ENCODE results near the gene DLEC1. TPM values are rescaled to one million over a fixed set of nuclear protein-coding genes. Genes with fewer than 3 reads are reported as not detected.

Gene DLEC1
- total RNA-seq, 2 donors from 2014 or later: 0.14 to 0.35 TPM

- H3K4me3 ChIP-seq: no peak overlapping the region
- no peaks in the 10 kb centered on the region for H3K9me3 ChIP-seq
- no peaks in the 10 kb centered on the region for H3K27me3 ChIP-seq (replicated peaks; ENCODE audit: insufficient read depth)
- no peak overlapping the region for H3K27ac ChIP-seq
- TF ChIP-seq, protein P1, sequence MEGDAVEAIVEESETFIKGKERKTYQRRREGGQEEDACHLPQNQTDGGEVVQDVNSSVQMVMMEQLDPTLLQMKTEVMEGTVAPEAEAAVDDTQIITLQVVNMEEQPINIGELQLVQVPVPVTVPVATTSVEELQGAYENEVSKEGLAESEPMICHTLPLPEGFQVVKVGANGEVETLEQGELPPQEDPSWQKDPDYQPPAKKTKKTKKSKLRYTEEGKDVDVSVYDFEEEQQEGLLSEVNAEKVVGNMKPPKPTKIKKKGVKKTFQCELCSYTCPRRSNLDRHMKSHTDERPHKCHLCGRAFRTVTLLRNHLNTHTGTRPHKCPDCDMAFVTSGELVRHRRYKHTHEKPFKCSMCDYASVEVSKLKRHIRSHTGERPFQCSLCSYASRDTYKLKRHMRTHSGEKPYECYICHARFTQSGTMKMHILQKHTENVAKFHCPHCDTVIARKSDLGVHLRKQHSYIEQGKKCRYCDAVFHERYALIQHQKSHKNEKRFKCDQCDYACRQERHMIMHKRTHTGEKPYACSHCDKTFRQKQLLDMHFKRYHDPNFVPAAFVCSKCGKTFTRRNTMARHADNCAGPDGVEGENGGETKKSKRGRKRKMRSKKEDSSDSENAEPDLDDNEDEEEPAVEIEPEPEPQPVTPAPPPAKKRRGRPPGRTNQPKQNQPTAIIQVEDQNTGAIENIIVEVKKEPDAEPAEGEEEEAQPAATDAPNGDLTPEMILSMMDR (IDR thresholded peaks at IDR 0.05): no peak
- DNase-seq (ENCODE audit: low spot score): no peak
- H3K4me1 ChIP-seq (ENCODE audit: control insufficient read depth in 1 of 2, low read depth in 2 of 2): peaks cover 6 to 21% of the 10 kb centered on the region in 2 donors
- no peak for ATAC-seq (ENCODE audit: insufficient number of reproducible peaks, low FRiP score, low read depth)
- no peaks in the 10 kb centered on the region for H3K36me3 ChIP-seq
Measured at GRCh38 chr3:38142959-38143358, 104.0 kb downstream of the DLEC1 start.

DNA sequence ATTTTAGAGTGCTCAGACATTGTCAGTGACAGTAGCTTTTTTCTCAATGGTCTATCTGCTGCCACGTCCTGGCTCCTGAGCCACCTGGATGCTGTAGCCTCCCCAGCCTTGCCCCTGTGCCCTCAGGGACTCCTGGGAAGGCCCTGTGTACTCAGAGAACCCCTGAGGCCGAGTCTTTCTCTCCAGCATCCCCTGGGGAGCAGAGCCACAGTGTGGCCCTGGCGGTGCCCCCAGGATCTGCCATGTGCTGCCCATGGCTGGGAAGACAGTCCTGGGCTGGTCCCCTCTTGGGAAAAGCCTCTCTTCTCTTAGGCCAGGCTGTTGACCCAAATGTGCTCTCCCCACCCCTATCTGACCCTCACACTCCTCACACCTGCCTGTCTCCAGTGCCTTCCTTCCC lies 104.5 kb downstream of the DLEC1 start:
- TF ChIP-seq, protein P1 (IDR thresholded peaks at IDR 0.05): no peak
- DNase-seq (ENCODE audit: low spot score) (no peak), ATAC-seq (ENCODE audit: insufficient number of reproducible peaks, low FRiP score, low read depth) (no peak)
- Histone ChIP-seq H3K36me3 (no peaks in the 10 kb centered on the region), H3K4me1 (ENCODE audit: control insufficient read depth in 1 of 2, low read depth in 2 of 2) (peaks cover 5 to 18% of the 10 kb centered on the region in 2 donors), H3K9me3 (no peaks in the 10 kb centered on the region), H3K27ac (no peak overlapping the region), H3K4me3 (no peak overlapping the region), H3K27me3 (replicated peaks; ENCODE audit: insufficient read depth) (no peaks in the 10 kb centered on the region)

GRCh38 chr3:38146504-38146903 lies 107.5 kb downstream of the DLEC1 start:
- no peak overlapping the region for H3K4me3 ChIP-seq
- H3K27me3 ChIP-seq (replicated peaks; ENCODE audit: insufficient read depth): no peaks in the 10 kb centered on the region
- no peak overlapping the region for H3K27ac ChIP-seq
- ATAC-seq (ENCODE audit: insufficient number of reproducible peaks, low FRiP score, low read depth) (no peak), DNase-seq (ENCODE audit: low spot score) (no peak)
- TF ChIP-seq, protein P1 (IDR thresholded peaks at IDR 0.05): no peak
- H3K9me3 ChIP-seq: no peaks in the 10 kb centered on the region
- H3K36me3 ChIP-seq: no peaks in the 10 kb centered on the region
- H3K4me1 ChIP-seq (ENCODE audit: control insufficient read depth in 1 of 2, low read depth in 2 of 2): no peaks in the 10 kb centered on the region

DNA sequence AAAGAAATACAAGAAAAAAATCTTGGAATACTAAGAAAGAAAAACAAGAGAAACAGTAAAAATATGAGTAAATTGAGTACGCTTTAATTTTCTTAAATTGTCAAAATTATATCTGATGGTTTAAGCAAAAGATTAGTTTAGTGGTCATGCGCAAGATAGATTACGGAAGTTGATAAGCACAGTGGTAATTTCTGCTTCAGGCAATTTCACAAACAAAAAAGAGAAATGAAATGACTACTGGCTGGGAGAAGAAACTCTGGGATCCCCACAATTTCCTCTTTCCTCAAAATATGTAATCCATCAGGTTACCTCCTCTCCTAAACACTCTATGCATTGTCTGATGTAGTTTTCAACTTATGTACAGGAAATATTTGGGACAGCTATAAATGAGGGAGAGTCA lies 108.4 kb downstream of the DLEC1 start:
- no peak overlapping the region for H3K27ac ChIP-seq
- H3K27me3 ChIP-seq (replicated peaks; ENCODE audit: insufficient read depth): no peaks in the 10 kb centered on the region
- ATAC-seq (ENCODE audit: insufficient number of reproducible peaks, low FRiP score, low read depth): no peak
- no peak overlapping the region for H3K4me3 ChIP-seq
- TF ChIP-seq, protein P1 (IDR thresholded peaks at IDR 0.05): no peak
- H3K9me3 ChIP-seq: no peaks in the 10 kb centered on the region
- H3K4me1 ChIP-seq (ENCODE audit: control insufficient read depth in 1 of 2, low read depth in 2 of 2): no peaks in the 10 kb centered on the region
- H3K36me3 ChIP-seq: no peaks in the 10 kb centered on the region
- no peak for DNase-seq (ENCODE audit: low spot score)

- H3K4me1 ChIP-seq (ENCODE audit: control insufficient read depth in 1 of 2, low read depth in 2 of 2): no peaks in the 10 kb centered on the region
- no peak overlapping the region for H3K27ac ChIP-seq
- no peak for ATAC-seq (ENCODE audit: insufficient number of reproducible peaks, low FRiP score, low read depth)
- no peak overlapping the region for H3K4me3 ChIP-seq
- H3K27me3 ChIP-seq (replicated peaks; ENCODE audit: insufficient read depth): no peaks in the 10 kb centered on the region
- no peaks in the 10 kb centered on the region for H3K9me3 ChIP-seq
- TF ChIP-seq, protein P1 (IDR thresholded peaks at IDR 0.05): no peak
- DNase-seq (ENCODE audit: low spot score): no peak
- no peaks in the 10 kb centered on the region for H3K36me3 ChIP-seq
Measured at GRCh38 chr3:38148311-38148882, 109.4 kb downstream of the DLEC1 start.

Measured in thoracic aorta (tissue), 2 donors.